Gastrocnemius medialis (tissue), 4 donors: Measurements from ENCODE around the gene CUX1.

ENCODE experiments used
- POLR2A ChIP-seq, 2 donors: fragments of 450-650 bp; IDR thresholded peaks; one replicate each; pipeline ENCODE4 v1.6.1; 2017; ENCODE audit warnings: antibody characterized with exemption in 2 of 2, mild to moderate bottlenecking in 2 of 2, moderate library complexity in 2 of 2
- TF ChIP-seq, protein P1 (sequence below), 5 experiments: fragments of 450-650 bp in 3 of 5; fragments of 200-600 bp in 2 of 5; sonication (generic) in 2 of 5; IDR thresholded peaks in 4 of 5; conservative IDR thresholded peaks in 1 of 5; 1 replicate in 4 of 5; 2 replicates in 1 of 5; pipeline ENCODE4 v1.5.1; 2016 to 2019; ENCODE audit warnings: antibody characterized with exemption in 5 of 5, mild to moderate bottlenecking in 3 of 5, moderate library complexity in 3 of 5

- TF ChIP-seq, protein P1, sequence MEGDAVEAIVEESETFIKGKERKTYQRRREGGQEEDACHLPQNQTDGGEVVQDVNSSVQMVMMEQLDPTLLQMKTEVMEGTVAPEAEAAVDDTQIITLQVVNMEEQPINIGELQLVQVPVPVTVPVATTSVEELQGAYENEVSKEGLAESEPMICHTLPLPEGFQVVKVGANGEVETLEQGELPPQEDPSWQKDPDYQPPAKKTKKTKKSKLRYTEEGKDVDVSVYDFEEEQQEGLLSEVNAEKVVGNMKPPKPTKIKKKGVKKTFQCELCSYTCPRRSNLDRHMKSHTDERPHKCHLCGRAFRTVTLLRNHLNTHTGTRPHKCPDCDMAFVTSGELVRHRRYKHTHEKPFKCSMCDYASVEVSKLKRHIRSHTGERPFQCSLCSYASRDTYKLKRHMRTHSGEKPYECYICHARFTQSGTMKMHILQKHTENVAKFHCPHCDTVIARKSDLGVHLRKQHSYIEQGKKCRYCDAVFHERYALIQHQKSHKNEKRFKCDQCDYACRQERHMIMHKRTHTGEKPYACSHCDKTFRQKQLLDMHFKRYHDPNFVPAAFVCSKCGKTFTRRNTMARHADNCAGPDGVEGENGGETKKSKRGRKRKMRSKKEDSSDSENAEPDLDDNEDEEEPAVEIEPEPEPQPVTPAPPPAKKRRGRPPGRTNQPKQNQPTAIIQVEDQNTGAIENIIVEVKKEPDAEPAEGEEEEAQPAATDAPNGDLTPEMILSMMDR (IDR thresholded peaks at IDR 0.05 in 4 of 5, conservative IDR thresholded peaks at IDR 0.05 in 1 of 5) = no peak
- no peak for TF ChIP-seq POLR2A (IDR thresholded peaks at IDR 0.05)
Observed at GRCh38 chr7:102277901-102278300, 460.5 kb downstream of the CUX1 start.
